Measurements from ENCODE around the gene MARK4. TPM values are rescaled to one million over a fixed set of nuclear protein-coding genes. Genes with fewer than 3 reads are reported as not detected.
"Not testable (repeated sequence)": the region's sequence is repeated elsewhere in the genome, so short reads cannot be mapped to it uniquely, and the experiment has no call there.

MARK4 gene
- total RNA-seq, 1 experiment from 2014 or later: 24.1 TPM

- in situ Hi-C loops (cut with HindIII; ENCODE audit: low pct_unique_long_range_greater_than_20kb, low sequenced_read_pairs): no loop called here
- no peak for DNase-seq (ENCODE audit: low read depth)
These were observed 70.1 kb downstream of the MARK4 start for GRCh38 chr19:45320997-45321775.

- in situ Hi-C loops (cut with HindIII; ENCODE audit: low pct_unique_long_range_greater_than_20kb, low sequenced_read_pairs): no loop called here
These were observed 70.8 kb downstream of the MARK4 start for GRCh38 chr19:45321848-45322247.

GRCh38 chr19:45322311-45322710 lies 71.2 kb downstream of the MARK4 start:
- in situ Hi-C loops (cut with HindIII; ENCODE audit: low pct_unique_long_range_greater_than_20kb, low sequenced_read_pairs): no loop called here
- DNase-seq (ENCODE audit: low read depth): no peak

More at GRCh38 chr19:45321848-45322247, 70.8 kb downstream of the MARK4 start:
- DNase-seq (ENCODE audit: low read depth): no peak

GRCh38 chr19:45322744-45323281 lies 71.7 kb downstream of the MARK4 start, which contains the start of gene CKM:
TSS of gene CKM (minus strand) at chr19:45322875. CDS start at chr19:45319713, 3,162 bp downstream.
- in situ Hi-C loops (cut with HindIII; ENCODE audit: low pct_unique_long_range_greater_than_20kb, low sequenced_read_pairs): no loop called here

GRCh38 chr19:45323671-45324081 lies 72.6 kb downstream of the MARK4 start:
- no peak for DNase-seq (ENCODE audit: low read depth)
- in situ Hi-C loops (cut with HindIII; ENCODE audit: low pct_unique_long_range_greater_than_20kb, low sequenced_read_pairs): no loop called here

More at GRCh38 chr19:45322744-45323281, 71.7 kb downstream of the MARK4 start, which contains the start of gene CKM:
- DNase-seq (ENCODE audit: low read depth): no peak

- in situ Hi-C loops (cut with HindIII; ENCODE audit: low pct_unique_long_range_greater_than_20kb, low sequenced_read_pairs): no loop called here
- no peak for DNase-seq (ENCODE audit: low read depth)
These were observed 73.4 kb downstream of the MARK4 start for GRCh38 chr19:45324349-45324907.

- in situ Hi-C loops (cut with HindIII; ENCODE audit: low pct_unique_long_range_greater_than_20kb, low sequenced_read_pairs): no loop called here
These were observed 76.5 kb downstream of the MARK4 start for GRCh38 chr19:45327404-45328143.

GRCh38 chr19:45331411-45331810 lies 80.3 kb downstream of the MARK4 start:
- DNase-seq (ENCODE audit: low read depth): no peak
- in situ Hi-C loops (cut with HindIII; ENCODE audit: low pct_unique_long_range_greater_than_20kb, low sequenced_read_pairs): no loop called here

More at GRCh38 chr19:45327404-45328143, 76.5 kb downstream of the MARK4 start:
- DNase-seq (ENCODE audit: low read depth): no peak

GRCh38 chr19:45333609-45334303 lies 82.7 kb downstream of the MARK4 start:
- in situ Hi-C loops (cut with HindIII; ENCODE audit: low pct_unique_long_range_greater_than_20kb, low sequenced_read_pairs): no loop called here
- DNase-seq (ENCODE audit: low read depth): no peak

- DNase-seq (ENCODE audit: low read depth); in situ Hi-C loops (cut with HindIII; ENCODE audit: low pct_unique_long_range_greater_than_20kb, low sequenced_read_pairs): not testable (repeated sequence)
These were observed 83.8 kb downstream of the MARK4 start for GRCh38 chr19:45334881-45335280.

GRCh38 chr19:45336696-45337251 lies 85.7 kb downstream of the MARK4 start:
- no peak for DNase-seq (ENCODE audit: low read depth)
- in situ Hi-C loops (cut with HindIII; ENCODE audit: low pct_unique_long_range_greater_than_20kb, low sequenced_read_pairs): no loop called here

GRCh38 chr19:45339629-45340028 lies 88.6 kb downstream of the MARK4 start:
- in situ Hi-C loops (cut with HindIII; ENCODE audit: low pct_unique_long_range_greater_than_20kb, low sequenced_read_pairs): no loop called here
- DNase-seq (ENCODE audit: low read depth): no peak

- peak; percentile 50 for DNase-seq (ENCODE audit: low read depth)
- in situ Hi-C loops (cut with HindIII; ENCODE audit: low pct_unique_long_range_greater_than_20kb, low sequenced_read_pairs): no loop called here
These were observed 89.3 kb downstream of the MARK4 start, which contains the start of gene KLC3 for GRCh38 chr19:45340232-45340898. TSS of gene KLC3 (plus strand) at chr19:45340750. CDS start at chr19:45345542, 4,792 bp downstream.

- peak; percentile 35 for DNase-seq (ENCODE audit: low read depth)
- in situ Hi-C loops (cut with HindIII; ENCODE audit: low pct_unique_long_range_greater_than_20kb, low sequenced_read_pairs): no loop called here
These were observed 89.9 kb downstream of the MARK4 start for GRCh38 chr19:45340899-45341453.

GRCh38 chr19:45342911-45343310 lies 91.8 kb downstream of the MARK4 start:
- DNase-seq (ENCODE audit: low read depth): no peak
- in situ Hi-C loops (cut with HindIII; ENCODE audit: low pct_unique_long_range_greater_than_20kb, low sequenced_read_pairs): no loop called here

- no peak for DNase-seq (ENCODE audit: low read depth)
- in situ Hi-C loops (cut with HindIII; ENCODE audit: low pct_unique_long_range_greater_than_20kb, low sequenced_read_pairs): no loop called here
These were observed 93.8 kb downstream of the MARK4 start for GRCh38 chr19:45344621-45345505.
